ENCODE measurements around the gene SLC30A4.
A peak's percentile ranks its signal among the peaks of the same experiment; 100 is the strongest.

Gene SLC30A4

DNA sequence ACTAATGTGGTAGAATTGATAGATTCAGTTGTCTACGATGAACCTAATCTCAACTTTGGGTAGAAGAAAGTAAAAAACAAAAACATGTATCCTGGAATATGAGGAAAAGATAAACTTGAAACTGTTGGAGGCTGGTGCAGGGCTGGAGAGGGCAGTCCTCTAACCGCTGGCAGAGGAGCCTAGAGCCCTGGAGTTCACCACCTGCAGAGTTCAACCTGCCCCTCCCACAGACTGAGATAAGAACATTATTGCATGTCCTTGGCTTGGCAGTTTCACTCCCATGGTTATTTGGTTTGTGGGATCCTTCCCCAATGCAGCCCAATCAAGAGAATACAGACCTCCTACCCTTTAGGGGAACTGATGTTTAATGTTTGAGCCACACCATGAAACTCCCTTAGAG, 91.0 kb downstream of the SLC30A4 start:
- no peak overlapping the region for H3K4me3 ChIP-seq (ENCODE audit: control insufficient read depth in 1 of 7, extremely low read depth in 1 of 7, insufficient read depth in 4 of 7, low read depth in 2 of 7, low read length in 6 of 7)
- no peaks in the 10 kb centered on the region for H3K36me3 ChIP-seq (ENCODE audit: control insufficient read depth in 4 of 4, insufficient read depth in 4 of 4, low read length in 3 of 4)
- no peaks in the 10 kb centered on the region for H3K9me3 ChIP-seq (ENCODE audit: control extremely low read depth in 1 of 5, control insufficient read depth in 4 of 5, insufficient read depth in 2 of 5, low read depth in 1 of 5, low read length in 4 of 5)
- ChIA-PET CTCF (interaction anchor here (1.0 to 5.5 kb wide), 12 partner anchors 8 to 268 kb away, joined by 3 to 123 read pairs (median 6); no protein-coding TSS in a partner anchor), POLR2A (interaction anchor here (0.5 kb wide), 1 partner anchor 19 kb away, joined by 6 read pairs; no protein-coding TSS in a partner anchor)
- DNase-seq = no peak
- H3K27ac ChIP-seq (ENCODE audit: insufficient read depth in 1 of 2, low read depth in 1 of 2, low read length in 2 of 2, poor library complexity in 1 of 2, severe bottlenecking in 2 of 2) = no peak overlapping the region
- peaks cover 0 to 12% (median 3%) of the 10 kb centered on the region in 5 experiments for H3K27me3 ChIP-seq (replicated peaks in 2 of 5; ENCODE audit: control insufficient read depth in 4 of 5, insufficient read depth in 5 of 5, low read length in 4 of 5)
- WGBS (ENCODE audit: insufficient coverage) = 100% methylated on average over 1 of the region's 2 CpGs
- peaks cover 0 to 5% (median 2%) of the 10 kb centered on the region in 4 experiments for H3K4me1 ChIP-seq (ENCODE audit: control extremely low read depth in 1 of 4, control insufficient read depth in 4 of 4, insufficient read depth in 4 of 4, low read length in 3 of 4)

GRCh38 chr15:45429941-45430792, 92.4 kb downstream of the SLC30A4 start:
- Histone ChIP-seq H3K9me3 (ENCODE audit: control extremely low read depth in 1 of 5, control insufficient read depth in 4 of 5, insufficient read depth in 2 of 5, low read depth in 1 of 5, low read length in 4 of 5) (no peaks in the 10 kb centered on the region), H3K4me3 (ENCODE audit: control insufficient read depth in 1 of 7, extremely low read depth in 1 of 7, insufficient read depth in 4 of 7, low read depth in 2 of 7, low read length in 6 of 7) (peak overlapping the region in 6 of 7 experiments; percentile 40 to 71 (median 57)), H3K27ac (ENCODE audit: insufficient read depth in 1 of 2, low read depth in 1 of 2, low read length in 2 of 2, poor library complexity in 1 of 2, severe bottlenecking in 2 of 2) (no peak overlapping the region), H3K36me3 (ENCODE audit: control insufficient read depth in 4 of 4, insufficient read depth in 4 of 4, low read length in 3 of 4) (no peaks in the 10 kb centered on the region), H3K4me1 (ENCODE audit: control extremely low read depth in 1 of 4, control insufficient read depth in 4 of 4, insufficient read depth in 4 of 4, low read length in 3 of 4) (peaks cover 0 to 5% (median 2%) of the 10 kb centered on the region in 4 experiments), H3K27me3 (replicated peaks in 2 of 5; ENCODE audit: control insufficient read depth in 4 of 5, insufficient read depth in 5 of 5, low read length in 4 of 5) (peaks cover 0 to 12% (median 3%) of the 10 kb centered on the region in 5 experiments)
- 12% methylated on average over 52 of the region's 73 CpGs for WGBS (ENCODE audit: insufficient coverage)
- ChIA-PET POLR2A (interaction anchor here (1.3 kb wide), 1 partner anchor 24 kb away, joined by 4 read pairs; no protein-coding TSS in a partner anchor), CTCF (interaction anchor here (0.8 to 5.5 kb wide), 30 partner anchors 9 to 267 kb away, joined by 3 to 123 read pairs (median 4); partner anchors contain the start of gene BLOC1S6)
- DNase-seq = peak; percentile 71 to 75 (median 72)

Measured in common myeloid progenitor, CD34-positive (primary cell).